Keratinocyte (primary cell): Measurements from ENCODE around the gene NCOA7. TPM values are rescaled to one million over a fixed set of nuclear protein-coding genes. Genes with fewer than 3 reads are reported as not detected.

Source experiments
- DNase-seq: peaks from one replicate; pipeline ENCODE4 v3.0.0-alpha.2; 2011; ENCODE audit warnings: low read depth, missing footprints, low spot score
- FAIRE-seq: peaks from 2 replicates; lab custom pipeline; 2011; peaks lifted over from hg19 to GRCh38; lab: Jason Lieb, UNC
- H2AFZ ChIP-seq: 2 replicates; pipeline ENCODE4 v1.6.0; 2012; ENCODE audit warnings: low read length, control low read depth, inconsistent platforms; ENCODE audit not compliant: control insufficient read depth
- H3K27ac ChIP-seq: 2 replicates; pipeline ENCODE4 v1.5.1; 2011; ENCODE audit warnings: low read length; ENCODE audit not compliant: control insufficient read depth, insufficient read depth
- H3K27me3 ChIP-seq: 3 replicates; pipeline ENCODE4 v1.6.0; 2011; ENCODE audit warnings: low read length; ENCODE audit not compliant: control insufficient read depth, insufficient read depth; ENCODE audit errors: extremely low read depth
- H3K36me3 ChIP-seq, 2 experiments: 2 replicates in 1 of 2; 3 replicates in 1 of 2; pipeline ENCODE4 v1.5.1; 2011; ENCODE audit warnings: low read length in 2 of 2, mild to moderate bottlenecking in 1 of 2; ENCODE audit not compliant: control insufficient read depth in 2 of 2, insufficient read depth in 2 of 2; ENCODE audit errors: extremely low read depth in 1 of 2
- H3K4me1 ChIP-seq: 3 replicates; pipeline ENCODE4 v1.5.1; 2011; ENCODE audit warnings: low read length; ENCODE audit not compliant: control insufficient read depth, insufficient read depth; ENCODE audit errors: extremely low read depth
- H3K4me2 ChIP-seq: 3 replicates; pipeline ENCODE4 v1.6.0; 2011; ENCODE audit warnings: low read depth, low read length; ENCODE audit not compliant: control insufficient read depth, insufficient read depth; ENCODE audit errors: extremely low read depth
- H3K4me3 ChIP-seq, 3 experiments: fragments of 200-600 bp in 1 of 3; sonication (generic) in 1 of 3; 2 replicates in 2 of 3; 3 replicates in 1 of 3; pipeline ENCODE4 v1.5.1; 2011 to 2016; ENCODE audit warnings: low read length in 3 of 3, mild to moderate bottlenecking in 3 of 3, control low read depth in 2 of 3, inconsistent platforms in 1 of 3, low read depth in 1 of 3, mixed read lengths in 1 of 3, mixed run types in 1 of 3, moderate library complexity in 1 of 3; ENCODE audit not compliant: control insufficient read depth in 2 of 3, insufficient read depth in 2 of 3; ENCODE audit errors: extremely low read depth in 1 of 3
- H3K79me2 ChIP-seq: 2 replicates; pipeline ENCODE4 v1.6.0; 2012; ENCODE audit warnings: low read length; ENCODE audit not compliant: control insufficient read depth, insufficient read depth
- H3K9ac ChIP-seq: 3 replicates; pipeline ENCODE4 v1.6.0; 2011; ENCODE audit warnings: low read length; ENCODE audit not compliant: control insufficient read depth, insufficient read depth; ENCODE audit errors: extremely low read depth
- H3K9me1 ChIP-seq: 3 replicates; pipeline ENCODE4 v1.6.0; 2011; ENCODE audit warnings: low read length; ENCODE audit not compliant: control insufficient read depth, insufficient read depth; ENCODE audit errors: extremely low read depth
- H3K9me3 ChIP-seq: 2 replicates; pipeline ENCODE4 v1.5.1; 2012; ENCODE audit warnings: low read depth, low read length; ENCODE audit not compliant: control insufficient read depth
- H4K20me1 ChIP-seq: 3 replicates; pipeline ENCODE4 v1.6.0; 2011; ENCODE audit warnings: low read length; ENCODE audit not compliant: control insufficient read depth, insufficient read depth; ENCODE audit errors: extremely low read depth
- CTCF ChIP-seq, 3 experiments: IDR thresholded peaks in 1 of 3; conservative IDR thresholded peaks in 1 of 3; optimal IDR thresholded peaks in 1 of 3; 2 replicates in 2 of 3; 3 replicates in 1 of 3; pipeline versions ENCODE3 to v1.5.1; 2011; ENCODE audit warnings: low read length in 3 of 3, mild to moderate bottlenecking in 3 of 3, moderate library complexity in 2 of 3, control low read depth in 1 of 3, inconsistent platforms in 1 of 3; ENCODE audit not compliant: insufficient read depth in 2 of 3; ENCODE audit errors: extremely low read depth in 1 of 3
- EZH2 ChIP-seq: IDR thresholded peaks from one replicate; pipeline ENCODE4 v1.6.1; 2012; ENCODE audit warnings: inconsistent platforms, mild to moderate bottlenecking, low read length, moderate library complexity
- dilution Hi-C: fragments of 300-500 bp; cut with MboI; formaldehyde crosslinking; loops from one replicate; pipeline ENCODE4 v1.7.0; 2020; ENCODE audit warnings: low sequenced_read_pairs; ENCODE audit not compliant: extremely low pct_ligation_motif_present
- polyA plus RNA-seq, 5 experiments: library from polyadenylated mRNA; depleted of rRNA in 3 of 5; stranded (reverse) in 3 of 5; stranded (forward) in 1 of 5; unstranded in 1 of 5; fragments of >200 nt; gene quantifications; 1 replicate in 1 of 5; 2 replicates in 3 of 5; 3 replicates in 1 of 5; pipeline versions ENCODE4 v1.2.1 to v1.2.3, GENCODE V29; 2011 to 2012; ENCODE audit warnings: missing spikeins in 2 of 5, low read depth in 1 of 5, low replicate concordance in 1 of 5

The NCOA7 gene
- polyA plus RNA-seq, 1 donor (not counting 4 experiments of a cell fraction or from before 2014, with no cell fraction given): 20.5 TPM

GRCh38 chr6:125886021-125886420, 95.3 kb downstream of the NCOA7 start:
- H3K9ac ChIP-seq: no peak overlapping the region
- no peak for FAIRE-seq
- no peaks in the 10 kb centered on the region for H3K9me3 ChIP-seq
- dilution Hi-C loops: no loop called here
- no peaks in the 10 kb centered on the region for H3K4me1 ChIP-seq
- H4K20me1 ChIP-seq: no peaks in the 10 kb centered on the region
- no peaks in the 10 kb centered on the region for H3K9me1 ChIP-seq
- H2AFZ ChIP-seq: no peak overlapping the region
- no peak overlapping the region for H3K4me2 ChIP-seq
- no peaks in the 10 kb centered on the region for H3K27me3 ChIP-seq
- DNase-seq: no peak
- no peak overlapping the region for H3K4me3 ChIP-seq
- H3K27ac ChIP-seq: no peak overlapping the region
- TF ChIP-seq CTCF (optimal IDR thresholded peaks at IDR 0.05 in 1 of 3, IDR thresholded peaks at IDR 0.05 in 1 of 3, conservative IDR thresholded peaks at IDR 0.05 in 1 of 3; ENCODE audit: extremely low read depth in 1 of 3, insufficient read depth in 2 of 3, low read length in 3 of 3): no peak
- TF ChIP-seq EZH2: no peak
- no peaks in the 10 kb centered on the region for H3K79me2 ChIP-seq
- peaks cover 0 to 2% of the 10 kb centered on the region in 2 experiments for H3K36me3 ChIP-seq

DNA sequence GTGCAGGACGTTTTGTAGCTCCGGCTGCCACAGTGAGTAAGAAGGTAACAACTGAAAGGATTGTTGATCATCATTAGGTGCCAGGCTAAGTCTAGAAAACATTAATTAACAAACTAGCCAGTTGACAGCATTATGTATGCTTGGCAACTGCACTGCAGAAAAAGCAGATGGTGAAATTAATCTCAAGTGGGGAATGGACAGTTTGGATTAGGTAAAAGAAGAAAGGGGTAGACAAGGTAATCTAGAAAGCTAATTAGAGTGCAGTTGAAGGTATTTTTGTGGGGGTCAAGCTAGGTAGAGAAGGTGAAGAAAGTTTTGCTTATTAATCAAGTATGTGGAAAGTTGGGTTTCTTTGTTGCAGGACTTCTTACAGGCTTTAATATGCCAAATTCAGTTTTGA, 96.2 kb downstream of the NCOA7 start:
- Histone ChIP-seq H3K4me3 (no peak overlapping the region), H3K9me1 (no peaks in the 10 kb centered on the region), H3K79me2 (no peaks in the 10 kb centered on the region), H3K4me1 (no peaks in the 10 kb centered on the region), H3K4me2 (no peak overlapping the region), H3K9ac (no peak overlapping the region), H3K27me3 (no peaks in the 10 kb centered on the region), H4K20me1 (no peaks in the 10 kb centered on the region), H3K9me3 (no peaks in the 10 kb centered on the region), H3K27ac (no peak overlapping the region), H2AFZ (no peak overlapping the region), H3K36me3 (peaks cover 0 to 2% of the 10 kb centered on the region in 2 experiments)
- TF ChIP-seq CTCF (optimal IDR thresholded peaks at IDR 0.05 in 1 of 3, IDR thresholded peaks at IDR 0.05 in 1 of 3, conservative IDR thresholded peaks at IDR 0.05 in 1 of 3; ENCODE audit: extremely low read depth in 1 of 3, insufficient read depth in 2 of 3, low read length in 3 of 3) (no peak), EZH2 (no peak)
- dilution Hi-C loops: no loop called here
- FAIRE-seq (no peak), DNase-seq (no peak)
